Stimulated activated CD8-positive, alpha-beta memory T cell treated with anti-CD3 and anti-CD28 coated beads, Interleukin-15, amount 100 ng/mL, for 24 hours (primary cell): ENCODE data around the gene BSX.

Source experiments
- DNase-seq: peaks from one replicate; pipeline ENCODE4 v3.0.0-alpha.2; 2020; ENCODE audit warnings: low read depth

Gene BSX

DNA sequence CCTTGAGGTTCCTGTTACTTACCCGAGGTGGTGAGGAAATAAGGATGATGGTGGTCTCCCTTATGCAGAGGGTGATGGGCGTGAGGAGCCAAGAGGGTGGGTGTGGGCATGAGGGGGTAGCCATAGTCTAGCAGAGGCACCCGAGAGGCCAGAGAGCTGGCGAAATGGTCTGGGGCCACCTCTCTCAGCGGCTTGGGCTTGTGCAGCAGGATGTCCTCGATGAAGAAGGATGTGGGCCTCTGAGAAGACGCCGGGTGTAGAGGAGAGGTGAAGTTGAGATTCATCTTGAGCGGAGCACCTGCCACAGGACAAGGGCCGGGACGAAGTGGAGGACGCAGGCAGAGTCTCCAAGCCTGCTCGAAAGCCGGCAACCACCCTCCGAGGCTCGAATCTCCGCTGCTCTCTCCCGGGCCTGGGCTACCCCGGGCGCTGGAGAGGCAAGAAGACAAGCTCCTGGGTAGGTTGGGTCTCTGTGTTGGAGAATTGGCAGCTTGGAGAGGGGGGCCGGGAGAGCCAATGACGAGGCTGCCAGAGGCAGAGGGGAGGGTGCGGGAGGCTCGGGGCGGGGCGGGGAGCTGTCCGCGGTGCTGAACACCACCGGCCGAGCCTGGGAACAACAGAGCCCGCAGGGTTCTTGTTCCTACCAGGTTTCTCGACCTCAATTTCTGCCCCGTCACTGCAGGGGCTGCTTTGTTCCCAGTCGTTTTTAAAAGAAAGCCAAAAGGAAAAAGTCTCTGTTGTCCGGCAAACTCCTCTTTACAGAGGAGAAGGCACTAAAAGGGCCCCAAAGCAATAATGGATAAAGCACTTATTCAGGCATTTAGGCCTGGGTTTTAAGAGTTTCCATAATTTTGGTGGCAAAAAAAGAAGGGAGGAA is at the start of gene BSX:
TSS of gene BSX (minus strand) at position 447 of the 877 bp plus-strand sequence. CDS start at position 284, 163 bp downstream.
- DNase-seq, result peak; percentile 43

- DNase-seq, result no peak
Measured at GRCh38 chr11:123030517-123030916, 48.9 kb upstream of the BSX start.

DNA sequence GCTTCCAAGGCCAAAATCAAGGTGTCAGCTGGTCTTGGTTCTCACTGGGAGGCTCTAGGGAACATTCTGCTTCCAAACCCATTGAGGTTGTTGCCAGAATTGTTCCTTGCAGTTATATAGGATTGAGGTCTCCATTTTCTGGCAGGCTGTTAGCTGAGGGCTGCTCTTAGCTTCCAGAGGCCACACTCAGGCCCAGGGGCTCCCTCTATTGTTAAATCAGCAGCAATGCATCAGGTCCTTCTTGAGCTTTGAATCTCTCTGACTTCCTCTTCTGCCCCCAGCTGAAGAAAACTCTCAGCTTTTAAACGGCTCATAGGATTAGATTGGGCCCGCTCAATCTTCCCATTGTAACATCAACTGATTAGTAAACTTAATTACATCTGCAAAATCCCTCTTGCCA is 39.3 kb upstream of the BSX start:
- DNase-seq, result no peak

- DNase-seq, result no peak
Measured at GRCh38 chr11:123018702-123019101, 37.1 kb upstream of the BSX start.

- no peak for DNase-seq
Measured at GRCh38 chr11:123011510-123011909, 29.9 kb upstream of the BSX start.

DNA sequence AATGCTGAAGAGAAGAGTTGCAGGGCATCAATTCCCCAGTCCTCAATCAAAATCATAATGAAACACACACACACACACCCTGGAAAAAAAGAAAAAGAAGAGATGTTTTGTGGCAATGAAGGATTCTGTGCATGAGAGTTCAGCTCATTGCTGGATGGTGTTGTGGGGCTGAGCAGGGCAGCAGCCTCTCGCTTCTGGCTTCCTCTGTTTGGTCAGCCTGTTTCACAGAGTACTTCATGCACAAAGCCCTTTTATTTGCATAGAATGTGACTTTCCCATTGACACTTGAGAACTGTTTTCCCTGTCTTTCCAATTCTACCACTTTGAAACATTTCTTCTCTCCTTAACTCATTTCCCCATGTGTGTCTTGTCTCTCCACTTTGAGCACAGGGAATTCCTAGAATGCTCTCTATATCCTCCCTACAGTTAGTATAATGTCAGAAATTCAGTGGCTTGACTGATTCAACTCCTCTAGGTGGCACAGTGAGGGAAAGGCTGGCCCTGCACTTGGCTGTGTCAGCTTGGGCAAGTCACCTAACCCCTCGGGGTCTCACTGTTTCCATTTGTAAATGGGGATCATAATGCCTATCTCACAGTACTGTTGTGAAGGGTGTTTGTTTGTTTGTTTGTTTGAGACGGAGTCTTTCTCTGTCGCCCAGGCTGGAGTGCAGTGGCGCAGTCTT is 25.4 kb upstream of the BSX start:
- DNase-seq, result no peak

GRCh38 chr11:123000721-123001120 is 19.1 kb upstream of the BSX start:
- no peak for DNase-seq

DNA sequence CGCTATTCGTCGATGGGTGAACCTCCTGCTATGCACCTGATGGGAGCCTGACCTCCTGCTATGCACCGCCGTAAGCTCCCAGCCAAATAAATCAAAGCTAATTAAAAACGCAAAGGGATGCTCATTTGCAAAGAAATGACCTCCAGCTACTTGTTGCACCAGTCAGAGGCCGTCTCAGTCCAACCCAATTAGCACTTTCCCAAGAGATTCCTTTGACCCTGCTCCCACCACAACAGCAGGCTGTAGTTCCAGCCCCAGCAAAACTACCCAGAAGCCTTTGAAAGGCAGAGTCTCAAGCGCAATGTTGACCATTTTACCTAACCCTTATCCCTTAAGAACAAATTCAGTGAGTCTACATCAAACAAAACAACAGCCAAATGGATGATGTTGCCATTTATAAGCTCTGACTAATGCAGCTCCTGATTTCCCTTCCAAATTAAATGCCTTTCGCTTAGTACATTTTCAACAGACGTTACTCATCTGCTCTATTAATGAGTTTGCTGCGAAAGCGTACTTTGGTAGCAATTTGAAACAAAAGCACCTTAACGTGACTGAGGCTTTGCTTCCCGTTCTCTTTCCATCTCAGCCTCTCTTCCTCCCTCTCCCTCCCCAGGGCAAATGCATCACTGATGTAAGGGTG is 17.2 kb upstream of the BSX start:
- no peak for DNase-seq

DNA sequence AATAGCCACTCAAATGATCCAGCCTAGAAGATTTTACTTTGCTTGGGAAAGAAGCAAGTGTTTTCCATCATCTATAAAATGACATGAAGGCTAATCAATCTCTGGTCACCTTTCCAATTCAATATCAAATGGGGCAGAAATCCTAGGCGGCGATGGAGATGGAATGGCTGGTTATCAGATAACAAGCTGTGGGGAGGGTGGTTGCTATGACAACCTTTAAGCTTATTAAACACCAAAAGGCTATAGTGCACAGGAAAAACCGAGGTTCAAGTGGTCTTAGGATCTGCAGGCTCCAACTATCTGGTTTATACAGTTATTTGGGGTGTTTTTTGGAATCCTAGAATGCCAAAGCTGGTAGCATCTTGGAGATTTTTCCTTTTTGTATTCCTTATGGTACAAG is 13.9 kb upstream of the BSX start:
- no peak for DNase-seq

GRCh38 chr11:122984186-122985011 is 2.8 kb upstream of the BSX start:
- DNase-seq, result no peak

GRCh38 chr11:122983438-122984185 is 2.0 kb upstream of the BSX start:
- no peak for DNase-seq

- DNase-seq, result no peak
Measured at GRCh38 chr11:122979815-122980595, 1.6 kb downstream of the BSX start.

GRCh38 chr11:122979103-122979814 is 2.4 kb downstream of the BSX start:
- DNase-seq, result no peak

DNA sequence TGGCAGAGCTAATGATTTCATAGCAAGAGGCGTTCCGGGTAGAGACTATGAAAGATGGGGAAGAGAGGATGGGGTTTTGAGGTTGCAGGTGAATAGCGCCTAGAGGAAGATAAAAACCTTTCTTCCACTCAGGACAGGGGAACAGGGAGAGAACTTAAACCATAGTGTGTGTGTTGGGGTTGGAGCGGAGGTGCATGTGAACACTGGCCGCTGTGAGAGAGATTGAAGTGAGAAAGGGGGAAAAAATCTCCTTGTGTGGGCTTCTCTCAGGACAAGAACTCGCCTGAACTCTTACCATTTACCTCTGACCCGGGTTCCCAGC is 3.4 kb downstream of the BSX start:
- no peak for DNase-seq

- DNase-seq, result no peak
Measured at GRCh38 chr11:122977470-122978298, 4.0 kb downstream of the BSX start.

DNA sequence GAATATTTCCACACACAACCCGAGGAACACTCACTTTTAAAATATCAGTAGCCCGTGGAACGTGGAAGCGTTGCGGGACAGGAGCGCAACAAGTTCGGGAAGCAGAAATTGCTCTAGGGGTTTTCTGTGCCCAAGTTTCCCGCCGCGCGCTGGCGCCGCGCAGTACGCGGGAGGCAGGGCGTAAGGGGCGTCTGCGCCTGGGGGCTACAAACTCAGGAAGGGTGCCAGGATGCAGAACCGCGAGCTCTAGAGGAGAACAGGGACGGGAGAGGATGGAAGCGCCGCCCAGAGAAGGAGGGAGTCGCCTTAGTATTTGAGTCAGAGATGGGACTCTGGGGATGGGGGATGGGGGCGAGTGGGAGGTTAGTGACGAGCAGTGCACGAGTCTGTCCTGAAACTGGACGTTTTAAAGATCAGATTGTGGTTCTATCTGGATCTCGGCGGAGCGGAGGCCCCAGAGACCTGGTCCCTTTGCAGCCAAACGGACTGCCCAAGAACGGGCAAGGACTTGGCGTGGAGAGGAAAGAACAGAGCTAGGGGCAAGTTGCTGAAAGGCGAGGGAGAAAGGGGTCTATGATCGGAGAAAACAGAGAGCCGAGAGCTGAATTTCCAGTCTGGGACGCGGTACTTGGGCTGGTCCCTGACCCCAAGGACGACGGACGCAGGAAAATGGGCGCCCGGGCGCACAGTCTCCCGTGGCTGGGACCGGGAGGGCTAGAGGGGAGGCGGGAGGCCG is 4.7 kb downstream of the BSX start:
- DNase-seq, result no peak

DNA sequence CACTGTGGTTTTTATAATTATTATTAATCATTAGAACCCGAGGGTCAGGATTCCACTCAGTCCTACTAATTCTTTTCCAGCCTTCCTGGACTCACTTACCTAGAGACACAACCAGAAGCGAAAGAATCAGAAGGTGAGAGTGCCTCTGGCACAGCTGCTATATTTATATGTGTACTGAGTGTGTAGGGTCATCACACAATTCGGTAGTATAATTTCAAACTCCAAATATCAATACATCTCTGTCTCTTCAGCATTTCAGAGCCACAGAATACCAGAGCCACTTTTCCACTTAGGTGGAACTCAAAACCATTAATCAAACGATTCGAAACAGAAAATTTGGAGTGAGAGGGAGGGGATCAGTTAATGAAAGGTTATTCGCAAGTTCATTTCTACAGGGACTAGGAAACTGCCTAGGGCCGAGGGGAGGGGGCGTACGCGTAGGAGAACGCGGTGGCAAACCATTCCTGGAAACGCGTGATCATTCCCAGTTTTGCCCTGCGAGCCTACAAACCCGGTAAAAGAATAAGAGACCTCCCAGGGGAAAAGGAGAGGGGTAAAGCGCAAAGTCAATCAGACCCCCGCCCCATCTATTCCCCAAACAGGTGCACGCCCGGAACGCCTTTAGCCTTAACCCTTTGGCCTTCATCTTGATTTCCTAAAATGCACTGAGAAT is 5.4 kb downstream of the BSX start:
- DNase-seq, result no peak

- DNase-seq, result no peak
Measured at GRCh38 chr11:122963961-122964360, 17.7 kb downstream of the BSX start.
